ENCODE data around the gene TMEM229B. TPM values are rescaled to one million over a fixed set of nuclear protein-coding genes. Genes with fewer than 3 reads are reported as not detected.
A peak's percentile ranks its signal among the peaks of the same experiment; 100 is the strongest.

The TMEM229B gene
- polyA plus RNA-seq, 2 of the 4 experiments (the other 2 are of a cell fraction) = 0.19 to 0.31 TPM

- ChIA-PET POLR2A (no interaction called here), CTCF (interaction anchor here (2.8 to 9.0 kb wide), 5 partner anchors 12 to 88 kb away, joined by 10 to 73 read pairs (median 15); no protein-coding TSS in a partner anchor)
- H3K27ac ChIP-seq = peak overlapping the region; percentile 63 to 88
- peak overlapping the region; percentile 78 for H3K4me3 ChIP-seq
- H3K4me1 ChIP-seq = no peaks in the 10 kb centered on the region
- peak; percentile 54 to 65; a peak in 5 of 6 replicates for ATAC-seq
- TF ChIP-seq POLR2AphosphoS2 (conservative IDR thresholded peaks at IDR 0.05; ENCODE audit: low read length) (no peak), FOSL2 (IDR thresholded peaks at IDR 0.05) (no peak), FOSL2 (CRISPR knock-in tag; IDR thresholded peaks at IDR 0.05) (no peak), NFE2L2 (conservative IDR thresholded peaks at IDR 0.05; ENCODE audit: low read length) (no peak), RCOR1 (IDR thresholded peaks at IDR 0.05; ENCODE audit: low read depth, low read length) (no peak), HOXA7 (CRISPR knock-in tag; IDR thresholded peaks at IDR 0.05) (no peak), CHD4 (IDR thresholded peaks at IDR 0.05; ENCODE audit: borderline replicate concordance) (no peak), TFCP2L1 (CRISPR knock-in tag; IDR thresholded peaks at IDR 0.05) (no peak), MAFK (IDR thresholded peaks at IDR 0.05; ENCODE audit: partially characterized antibody) (no peak), SREBF2 (IDR thresholded peaks at IDR 0.05) (no peak), ELK1 (IDR thresholded peaks at IDR 0.05; ENCODE audit: low read depth, low read length) (no peak), GATA3 (IDR thresholded peaks at IDR 0.05; ENCODE audit: borderline replicate concordance) (no peak), SMC3 (IDR thresholded peaks at IDR 0.05) (no peak)
- H3K9me3 ChIP-seq = no peaks in the 10 kb centered on the region
- FAIRE-seq = no peak
- 75% methylated on average over 4 of the region's 75 CpGs for WGBS (ENCODE audit: missing lambda C conversion rate)
- peak overlapping the region; percentile 89 for H3K4me2 ChIP-seq
- DNase-seq (ENCODE audit: low read depth in 1 of 2, low spot score in 1 of 2) = peak in 1 of 2 experiments; percentile 45
Observed at GRCh38 chr14:67514650-67515385, 26.3 kb upstream of the TMEM229B start.

- peak in 1 of 2 experiments; percentile 20; a peak in 3 of 6 replicates for ATAC-seq
- Histone ChIP-seq H3K9me3 (no peaks in the 10 kb centered on the region), H3K4me1 (no peaks in the 10 kb centered on the region), H3K27ac (peak overlapping the region in 1 of 2 experiments; percentile 88; a peak in 2 of 6 replicates), H3K4me3 (peak overlapping the region; percentile 78), H3K4me2 (peak overlapping the region; percentile 89)
- FAIRE-seq = no peak
- DNase-seq (ENCODE audit: low read depth in 1 of 2, low spot score in 1 of 2) = no peak
- CTCF ChIA-PET = interaction anchor here (1.0 to 9.0 kb wide), 6 partner anchors 12 to 191 kb away, joined by 3 to 73 read pairs (median 7); no protein-coding TSS in a partner anchor
- no peak for TF ChIP-seq TP53 (CRISPR knock-in tag; IDR thresholded peaks at IDR 0.05)
- no peak for TF ChIP-seq RFX5 (IDR thresholded peaks at IDR 0.05)
- TF ChIP-seq NFE2L2 (conservative IDR thresholded peaks at IDR 0.05; ENCODE audit: low read length) = no peak
- TF ChIP-seq MYC (IDR thresholded peaks at IDR 0.05; ENCODE audit: borderline replicate concordance, low read length) = no peak
- no peak for TF ChIP-seq FOSL2 (IDR thresholded peaks at IDR 0.05)
- TF ChIP-seq FOSL2 (CRISPR knock-in tag; IDR thresholded peaks at IDR 0.05) = no peak
- WGBS (ENCODE audit: missing lambda C conversion rate) = 71% methylated on average over 9 of the region's 9 CpGs
- POLR2A ChIA-PET = no interaction called here
Observed at GRCh38 chr14:67514203-67514607, 25.7 kb upstream of the TMEM229B start.

GRCh38 chr14:67513631-67514108 is 25.1 kb upstream of the TMEM229B start:
- FAIRE-seq (no peak), ATAC-seq (peak in 1 of 2 experiments; percentile 10; a peak in 3 of 6 replicates), DNase-seq (ENCODE audit: low read depth in 1 of 2, low spot score in 1 of 2) (no peak)
- 71% methylated on average over 1 of the region's 1 CpG for WGBS (ENCODE audit: missing lambda C conversion rate)
- Histone ChIP-seq H3K4me1 (no peaks in the 10 kb centered on the region), H3K27ac (no peak overlapping the region), H3K4me2 (peak overlapping the region; percentile 89; the same call in 1 of the 3 replicates), H3K9me3 (no peaks in the 10 kb centered on the region), H3K4me3 (no peak overlapping the region)
- no peak for TF ChIP-seq MAZ (IDR thresholded peaks at IDR 0.05; ENCODE audit: borderline replicate concordance, low read depth, low read length)
- no peak for TF ChIP-seq EHF (CRISPR knock-in tag; IDR thresholded peaks at IDR 0.05)
- no peak for TF ChIP-seq CBX8 (IDR thresholded peaks at IDR 0.05)
- no peak for TF ChIP-seq ELK1 (IDR thresholded peaks at IDR 0.05; ENCODE audit: low read depth, low read length)
- POLR2A ChIA-PET = no interaction called here
- CTCF ChIA-PET = interaction anchor here (1.0 to 9.0 kb wide), 8 partner anchors 13 to 191 kb away, joined by 3 to 73 read pairs (median 4); partner anchors contain the start of gene PLEKHH1

Measured in A549 (cell line).